GM18861 (cell line): ENCODE data around the gene F9.

ENCODE experiments used
- ATAC-seq: cut with Tn5 transposase; IDR thresholded peaks from one replicate; pipeline ENCODE4 v1.9.1; 2021; ENCODE audit not compliant: unreplicated experiment

Gene F9

GRCh38 chrX:139596068-139596467, 65.5 kb downstream of the F9 start:
- ATAC-seq: no peak

- ATAC-seq: no peak
These were observed 69.6 kb downstream of the F9 start for GRCh38 chrX:139600105-139600504.
